Measurements from ENCODE around the gene NTSR1. TPM values are rescaled to one million over a fixed set of nuclear protein-coding genes. Genes with fewer than 3 reads are reported as not detected.

Gene NTSR1
- total RNA-seq, 1 experiment from 2014 or later: 44.1 TPM

- intact Hi-C loops (cut with micrococcal nuclease; ENCODE audit: unreplicated experiment): no loop called here
- TF ChIP-seq SIN3A (IDR thresholded peaks at IDR 0.05; ENCODE audit: borderline replicate concordance, insufficient read depth, low read depth, low read length) (no peak), REST (IDR thresholded peaks at IDR 0.05; ENCODE audit: insufficient read depth in 1 of 2, low read depth in 2 of 2, low read length in 1 of 2) (no peak), TCF7L2 (IDR thresholded peaks at IDR 0.05; ENCODE audit: low read depth, low read length) (no peak), CTCF (IDR thresholded peaks at IDR 0.05) (no peak), POLR2AphosphoS5 (IDR thresholded peaks at IDR 0.05; ENCODE audit: low read depth, low read length) (no peak)
- no peak for DNase-seq (ENCODE audit: low read depth, low spot score)
- ChIA-PET POLR2A (no interaction called here), CTCF (no interaction called here)
- Histone ChIP-seq H3K9me3 (ENCODE audit: control insufficient read depth, insufficient read depth, low read depth, low read length) (peaks cover 9% of the 10 kb centered on the region; the same call in 1 of the 2 replicates), H3K27me3 (ENCODE audit: control insufficient read depth, insufficient read depth, low read length) (no peaks in the 10 kb centered on the region), H3K27ac (ENCODE audit: low read length) (no peak overlapping the region; the same call in 1 of the 2 replicates), H3K4me3 (ENCODE audit: low read depth in 2 of 2, low read length in 2 of 2) (no peak overlapping the region), H3K4me1 (ENCODE audit: control insufficient read depth, insufficient read depth, low read length) (peaks cover 21% of the 10 kb centered on the region), H3K36me3 (ENCODE audit: control insufficient read depth, insufficient read depth, low read length) (peaks cover 2% of the 10 kb centered on the region; the same call in 1 of the 2 replicates)
- ATAC-seq: no peak
- no TSS peak for BruUV-seq (replicated peaks)
- in situ Hi-C loops (cut with HindIII; ENCODE audit: low pct_unique_long_range_greater_than_20kb, low sequenced_read_pairs): no loop called here
These were observed 31.7 kb upstream of the NTSR1 start for GRCh38 chr20:62676976-62677375.

- ChIA-PET CTCF (interaction anchor here (0.7 kb wide), 2 partner anchors 130 to 138 kb away, joined by 3 to 4 read pairs; no protein-coding TSS in a partner anchor), POLR2A (interaction anchor here (0.7 kb wide), 1 partner anchor 57 kb away, joined by 7 read pairs; no protein-coding TSS in a partner anchor)
- Histone ChIP-seq H3K4me1 (ENCODE audit: control insufficient read depth, insufficient read depth, low read length) (peaks cover 21% of the 10 kb centered on the region), H3K9me3 (ENCODE audit: control insufficient read depth, insufficient read depth, low read depth, low read length) (peaks cover 9% of the 10 kb centered on the region; the same call in 1 of the 2 replicates), H3K4me3 (ENCODE audit: low read depth in 2 of 2, low read length in 2 of 2) (no peak overlapping the region), H3K27me3 (ENCODE audit: control insufficient read depth, insufficient read depth, low read length) (no peaks in the 10 kb centered on the region), H3K36me3 (ENCODE audit: control insufficient read depth, insufficient read depth, low read length) (no peaks in the 10 kb centered on the region), H3K27ac (ENCODE audit: low read length) (no peak overlapping the region; the same call in 1 of the 2 replicates)
- intact Hi-C loops (cut with micrococcal nuclease; ENCODE audit: unreplicated experiment): no loop called here
- ATAC-seq (no peak), DNase-seq (ENCODE audit: low read depth, low spot score) (no peak)
- BruUV-seq (replicated peaks): no TSS peak
- TF ChIP-seq POLR2AphosphoS5 (IDR thresholded peaks at IDR 0.05; ENCODE audit: low read depth, low read length) (no peak), TCF7L2 (IDR thresholded peaks at IDR 0.05; ENCODE audit: low read depth, low read length) (no peak), SIN3A (IDR thresholded peaks at IDR 0.05; ENCODE audit: borderline replicate concordance, insufficient read depth, low read depth, low read length) (no peak), CTCF (IDR thresholded peaks at IDR 0.05) (no peak), REST (IDR thresholded peaks at IDR 0.05; ENCODE audit: insufficient read depth in 1 of 2, low read depth in 2 of 2, low read length in 1 of 2) (no peak)
- in situ Hi-C loops (cut with HindIII; ENCODE audit: low pct_unique_long_range_greater_than_20kb, low sequenced_read_pairs): no loop called here
These were observed 31.0 kb upstream of the NTSR1 start for GRCh38 chr20:62677678-62678077.

Data from Panc1 (cell line).